Activated T-cell treated with anti-CD3 and anti-CD28 coated beads, Interleukin-2, amount 50 U/mL, for 48 hours (primary cell): ENCODE data around the gene CATSPERE.
"Not testable (repeated sequence)": the region's sequence is repeated elsewhere in the genome, so short reads cannot be mapped to it uniquely, and the experiment has no call there.

Experiments used
- DNase-seq, 2 experiments: peaks; one replicate each; pipeline ENCODE4 v3.0.0-alpha.2; 2020

The CATSPERE gene

DNA sequence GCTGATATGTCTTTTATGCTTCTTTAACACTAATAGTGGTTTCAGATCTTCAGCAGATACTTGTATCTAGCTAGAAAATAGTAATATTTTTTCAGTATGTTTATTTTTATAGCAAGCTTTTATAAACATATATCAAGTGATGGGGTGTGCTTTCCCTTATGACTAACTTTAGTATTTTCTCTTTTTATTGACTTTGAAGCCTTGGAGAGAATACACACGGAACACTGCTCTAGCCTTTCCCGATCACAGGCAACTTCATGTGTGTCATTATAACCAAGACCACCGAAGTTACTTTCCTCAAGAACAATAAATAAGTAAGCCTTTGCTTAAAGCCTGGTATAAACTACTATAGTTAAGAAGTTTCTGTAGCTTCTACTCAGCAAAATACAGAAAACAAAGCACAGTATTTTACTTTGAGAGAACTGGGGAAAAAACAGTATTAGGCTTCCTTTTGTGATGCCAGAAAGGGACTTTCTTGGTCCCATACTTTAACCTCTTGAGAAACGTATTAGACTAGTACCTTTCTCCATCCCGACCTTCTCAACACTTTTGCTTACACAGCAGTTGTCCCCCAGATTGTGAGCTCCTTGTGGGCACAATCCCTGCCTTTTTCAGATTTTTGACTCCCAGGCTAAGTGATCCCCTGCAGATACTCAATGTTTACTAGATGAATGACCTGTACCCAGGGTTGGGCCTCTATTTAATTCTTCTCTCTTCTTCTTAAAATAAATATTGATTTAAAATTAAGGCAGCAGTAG lies 12.6 kb upstream of the CATSPERE start:
- no peak for DNase-seq

DNA sequence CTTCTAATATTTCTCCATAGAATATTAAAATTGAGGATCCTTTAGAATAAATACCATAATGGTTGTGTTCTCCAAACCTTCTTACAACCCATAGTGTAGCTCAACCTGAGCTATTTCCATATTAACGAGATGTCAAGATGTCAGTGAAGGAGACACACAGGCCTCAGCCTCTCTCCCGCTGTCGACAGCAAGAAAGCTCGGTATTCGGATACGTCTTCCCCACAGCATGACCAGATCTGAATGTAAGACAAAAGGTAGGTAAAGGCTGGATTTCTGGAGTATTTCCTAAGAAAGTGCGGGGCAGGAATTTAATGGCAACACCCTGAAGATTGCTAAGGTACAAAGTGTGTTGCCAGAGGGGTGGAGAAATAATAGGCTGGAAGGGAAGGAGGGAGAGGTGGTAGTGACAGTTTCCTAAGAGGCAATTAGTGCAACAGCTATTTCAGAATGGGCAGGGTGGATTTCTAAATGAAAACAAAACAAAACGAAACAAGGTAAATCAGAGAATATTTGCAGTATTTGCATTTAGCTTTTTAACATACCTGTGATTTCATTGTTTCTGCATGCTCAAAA lies 11.1 kb upstream of the CATSPERE start:
- no peak for DNase-seq

DNA sequence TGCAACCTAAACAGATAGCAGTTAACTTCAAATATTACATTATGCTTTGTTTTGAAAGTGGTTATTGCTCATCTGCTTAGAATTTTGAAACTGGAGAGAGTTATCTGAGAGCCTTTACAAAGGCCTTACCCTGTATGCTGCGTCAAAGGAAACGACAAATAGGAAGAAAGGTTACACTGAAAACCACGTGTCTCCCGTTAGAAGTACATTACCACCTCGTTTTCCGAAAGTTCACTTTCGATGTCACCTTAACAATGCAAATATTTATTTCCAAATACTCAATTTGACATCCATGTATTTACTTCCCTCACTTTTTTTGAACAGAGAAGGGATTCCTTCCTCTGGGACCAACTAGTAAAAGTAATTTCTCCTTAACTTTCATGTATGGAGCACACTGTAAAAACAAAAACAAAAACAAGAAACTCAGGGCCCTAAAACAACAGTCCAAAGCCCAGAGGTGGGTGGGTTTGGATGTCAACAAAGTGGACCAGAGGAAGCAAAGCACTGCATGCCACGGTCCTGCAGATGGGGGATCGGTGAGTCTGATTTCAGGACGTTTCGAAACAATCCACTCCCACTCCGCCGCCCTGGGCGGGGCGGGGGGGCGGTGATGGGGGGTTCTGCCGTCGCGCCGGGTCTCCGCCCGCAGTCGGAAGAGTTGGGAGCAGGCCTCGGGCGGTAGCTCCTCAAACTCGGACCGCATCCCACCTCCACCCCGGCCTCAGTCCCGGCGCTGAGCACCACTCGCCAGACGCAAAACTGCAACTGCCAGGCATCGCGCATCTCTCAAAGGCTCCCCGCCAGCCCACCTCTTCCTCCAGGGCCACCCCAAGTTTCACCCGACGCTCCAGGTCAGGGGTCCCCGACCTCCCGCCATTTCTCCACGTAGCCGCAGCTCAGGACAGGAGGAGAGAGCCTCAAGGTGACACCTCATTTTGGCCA lies 10.2 kb upstream of the CATSPERE start:
- peak; percentile 75 to 77 for DNase-seq

DNA sequence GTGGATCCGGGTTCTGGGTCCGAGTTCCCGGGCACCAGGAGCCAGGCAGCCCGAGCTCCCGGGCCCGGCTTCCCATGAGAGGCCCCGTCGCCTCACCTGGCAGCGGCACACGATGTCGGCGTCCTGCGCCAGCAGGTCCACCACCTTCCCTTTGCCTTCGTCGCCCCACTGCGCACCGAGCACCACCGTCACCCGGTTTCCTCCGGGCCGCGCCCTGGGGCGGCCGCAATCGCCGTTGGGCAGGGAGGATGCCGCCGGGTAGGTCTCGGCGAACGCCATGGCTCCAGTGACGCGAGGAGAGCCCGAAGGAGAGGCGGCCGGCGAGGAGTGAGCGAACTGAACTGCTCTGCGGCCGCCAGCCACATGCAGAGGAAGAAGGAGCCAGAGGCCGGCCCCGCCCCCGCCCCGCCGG lies 9.5 kb upstream of the CATSPERE start, which contains the start of gene ADSS2:
ADSS2 (minus strand) TSS at position 371 of the 412 bp plus-strand sequence; CDS start at position 279, 92 bp downstream.
- DNase-seq, result no peak

DNA sequence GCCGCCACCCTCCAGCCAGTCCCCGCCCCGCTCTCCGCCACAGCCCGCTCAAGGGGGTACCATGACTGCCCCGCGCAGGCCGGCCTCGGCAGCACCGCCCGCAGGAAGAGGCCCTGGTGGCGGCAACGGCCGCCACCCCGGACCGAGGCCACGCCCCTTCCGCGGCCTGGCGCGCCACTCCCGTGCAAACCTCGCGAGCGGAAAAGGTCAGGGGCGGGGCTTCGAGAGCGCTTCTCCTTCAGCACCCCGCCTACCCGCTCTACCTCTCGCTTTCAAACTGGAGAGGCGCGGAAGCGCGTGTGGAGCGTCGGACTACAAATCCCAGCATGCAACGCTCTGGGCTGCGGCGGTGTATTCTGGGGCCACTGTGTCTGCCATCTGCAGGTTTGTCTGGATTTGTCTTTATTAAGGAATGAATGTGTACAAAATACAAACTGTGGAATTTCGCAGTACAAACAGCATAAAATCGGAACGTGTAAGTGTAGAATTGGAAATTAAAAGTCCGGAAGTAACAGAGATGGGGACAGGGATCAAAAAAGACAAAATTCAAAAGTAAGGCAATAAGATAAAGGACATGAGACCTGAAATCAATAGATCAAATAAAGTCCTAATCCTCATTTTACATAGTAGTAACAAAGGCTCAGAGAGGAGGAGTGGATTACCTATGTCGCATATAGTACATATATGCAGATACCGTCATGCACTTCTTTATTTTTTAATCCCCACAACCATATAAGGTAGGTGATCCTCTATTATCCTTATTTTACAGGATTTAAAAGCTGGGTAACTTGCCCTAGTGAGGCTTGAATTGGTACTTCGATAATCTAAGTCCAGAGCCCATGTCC lies 8.9 kb upstream of the CATSPERE start:
- peak; percentile 98 to 99 for DNase-seq

DNA sequence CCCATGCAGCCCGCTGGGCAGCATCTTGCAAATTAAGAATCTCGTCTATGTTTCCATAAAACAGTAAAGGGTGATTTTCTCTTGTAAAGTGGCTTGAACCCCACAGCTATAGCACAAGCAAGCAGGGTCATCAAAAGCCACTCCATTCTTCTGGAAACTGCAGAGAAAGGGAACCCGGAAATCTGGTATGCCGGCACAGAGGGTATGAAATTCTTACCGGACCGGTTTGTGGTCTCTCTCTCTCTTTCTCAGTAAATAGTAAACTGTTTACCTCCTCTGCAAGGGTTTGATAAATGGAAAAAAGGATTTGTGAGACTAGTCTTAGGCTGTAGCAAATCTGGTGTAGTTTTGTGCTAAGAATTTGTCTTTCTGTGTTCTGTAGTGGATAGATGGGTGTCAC lies 6.7 kb upstream of the CATSPERE start:
- no peak for DNase-seq

DNA sequence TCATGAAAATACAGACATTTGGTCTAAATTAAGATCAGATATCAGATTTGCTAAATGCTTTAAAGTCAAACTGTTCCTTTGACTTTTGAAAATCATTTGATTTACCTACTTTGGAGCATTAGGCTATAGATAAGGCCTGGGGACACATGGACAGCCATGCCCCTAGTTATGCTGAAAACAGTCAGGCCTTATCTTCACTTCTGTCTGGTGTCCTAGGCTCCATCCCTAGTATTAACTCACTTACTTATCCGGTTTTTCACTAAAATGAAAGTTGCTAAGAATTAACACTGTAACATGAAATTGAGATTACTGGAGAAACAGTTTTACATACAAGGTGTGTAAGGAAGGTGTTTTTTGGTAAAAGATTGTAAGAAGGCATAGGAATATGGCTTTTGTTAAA lies 4.5 kb upstream of the CATSPERE start:
- no peak for DNase-seq

DNA sequence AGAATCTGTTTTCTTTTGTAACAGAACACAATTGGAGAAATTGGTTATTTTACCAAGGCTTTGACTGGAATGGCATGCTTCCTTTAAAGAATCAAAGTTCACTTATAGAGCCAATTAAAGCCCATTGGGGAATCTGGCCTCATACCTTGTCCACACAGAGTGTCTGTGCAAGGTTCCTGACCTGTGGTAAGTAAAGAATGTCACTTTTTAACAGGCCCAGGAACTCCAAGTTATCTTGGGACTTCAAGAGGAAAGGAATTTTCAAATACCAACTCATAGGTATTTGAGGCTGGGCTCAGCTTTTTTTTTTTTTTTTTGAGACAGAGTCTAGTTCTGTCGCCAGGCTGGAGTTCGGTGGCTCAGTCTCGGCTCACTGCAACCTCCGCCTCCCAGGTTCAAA lies 2.3 kb upstream of the CATSPERE start:
- DNase-seq, result no peak

DNA sequence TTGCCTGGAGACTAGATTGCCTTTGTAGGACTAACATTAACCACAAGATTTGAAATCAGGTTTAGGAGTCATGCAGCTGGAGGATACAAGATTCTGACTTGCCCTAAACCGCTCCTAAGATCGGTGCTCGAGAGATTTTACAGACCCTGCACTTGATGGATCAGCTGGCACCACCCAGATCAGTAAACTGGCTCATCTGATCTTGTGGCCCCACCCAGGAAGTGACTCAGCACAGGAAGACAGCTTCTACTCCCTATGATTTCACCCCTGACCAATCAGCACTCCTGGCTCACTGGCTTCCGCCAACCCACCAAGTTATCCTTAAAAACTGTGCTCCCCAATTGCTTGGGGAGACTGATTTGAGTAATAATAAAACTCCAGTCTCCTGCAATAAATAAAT lies 876 bp upstream of the CATSPERE start:
- peak; percentile 49 to 52 for DNase-seq

DNA sequence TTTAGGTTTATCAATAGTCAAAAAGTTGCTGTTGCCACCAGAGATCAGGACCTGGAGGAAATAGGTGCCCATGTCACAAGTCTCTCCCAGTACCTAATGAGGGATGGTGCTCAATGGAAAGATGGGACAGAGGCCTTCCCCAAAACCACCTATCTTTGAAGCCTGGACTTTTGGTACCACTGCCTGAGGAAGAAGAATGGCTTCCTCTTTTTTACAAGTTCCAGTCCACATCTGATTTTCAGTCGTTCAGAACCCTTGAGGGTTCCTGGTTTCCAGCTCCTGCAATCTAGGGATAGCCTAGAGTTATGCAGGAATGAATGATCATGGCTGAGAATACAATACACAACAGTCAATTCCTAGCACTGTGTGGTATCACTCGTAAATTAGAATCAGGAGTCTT lies 5.7 kb downstream of the CATSPERE start:
- no peak for DNase-seq

DNA sequence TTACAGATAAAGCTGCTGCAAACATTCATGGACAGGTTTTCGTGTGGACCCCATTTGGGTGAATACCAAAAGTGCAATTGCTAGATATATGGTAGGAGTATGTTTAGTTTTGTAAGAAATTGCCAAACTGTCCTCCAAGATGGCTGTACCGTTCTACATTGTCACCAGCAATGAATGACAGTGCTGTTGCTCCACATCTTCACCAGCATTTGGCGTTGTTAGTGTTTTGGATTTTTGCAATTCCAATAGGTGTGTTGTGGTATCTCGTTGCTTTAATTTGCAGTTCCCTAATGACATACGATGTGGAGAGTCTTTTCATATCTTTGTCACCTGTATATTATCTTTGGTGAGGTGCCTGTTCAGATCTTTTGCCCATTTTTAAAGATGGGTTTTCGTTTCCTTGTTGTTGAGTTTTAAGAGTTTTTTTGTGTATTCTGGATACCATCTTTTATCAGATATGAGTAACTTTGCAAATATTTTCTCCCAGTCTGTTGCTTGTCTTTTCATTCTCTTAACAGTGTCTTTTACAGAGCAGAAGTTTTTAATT lies 12.1 kb downstream of the CATSPERE start:
- no peak for DNase-seq

DNA sequence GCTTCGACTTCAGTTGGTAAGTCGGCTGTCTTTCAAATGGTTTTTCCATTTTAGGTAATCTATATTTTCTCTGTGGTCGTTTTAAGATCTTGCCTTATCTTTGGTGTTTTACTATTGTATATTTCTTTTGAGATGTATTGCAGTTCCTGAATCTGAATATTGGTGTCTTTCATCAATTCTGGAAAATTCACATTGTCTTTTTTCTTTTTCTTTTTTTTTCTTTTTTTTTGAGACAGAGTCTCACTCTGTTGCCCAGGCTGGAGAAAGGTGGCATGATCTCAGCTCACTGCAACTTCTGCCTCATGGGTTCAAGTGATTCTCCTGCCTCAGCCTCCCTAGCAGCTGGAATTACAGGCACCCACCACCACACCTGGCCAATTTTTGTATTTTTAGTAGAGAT lies 23.9 kb downstream of the CATSPERE start:
- not testable (repeated sequence) for DNase-seq

DNA sequence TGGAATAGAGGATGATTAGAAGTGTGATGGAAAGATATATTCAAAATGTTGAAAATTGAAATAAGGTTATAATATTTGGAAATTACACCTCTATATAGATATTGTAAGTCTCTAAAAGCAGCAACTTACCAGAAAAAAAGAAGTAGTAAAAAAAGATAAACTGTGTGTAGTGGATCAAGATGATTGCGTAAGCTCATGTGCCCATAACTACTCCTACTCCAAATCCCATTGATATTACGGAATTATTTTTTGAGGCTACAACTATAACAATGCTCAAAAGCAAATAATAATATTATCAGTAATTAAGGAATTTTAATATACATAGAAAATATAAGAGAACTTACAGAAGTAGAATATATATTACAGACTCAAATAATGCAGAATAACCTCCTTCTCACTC lies 33.6 kb downstream of the CATSPERE start:
- DNase-seq, result no peak

DNA sequence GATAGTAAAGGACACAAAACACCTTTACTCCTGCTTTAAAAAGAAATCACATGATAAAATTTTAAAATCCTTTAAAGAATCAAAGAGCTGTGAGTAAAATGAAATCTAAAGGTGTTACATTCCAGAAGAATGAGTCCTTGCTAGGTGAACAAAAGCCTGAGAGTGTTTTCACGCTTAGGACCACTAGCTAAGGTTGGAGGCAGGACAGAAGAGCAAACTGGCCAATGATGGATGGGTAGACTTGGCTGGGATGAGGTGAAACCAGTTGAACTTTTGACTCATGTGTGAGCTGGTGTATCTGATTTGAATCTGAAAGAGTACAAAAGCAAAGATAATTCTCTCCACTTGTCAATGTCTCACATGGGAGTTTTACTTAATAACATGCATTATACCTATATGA lies 35.1 kb downstream of the CATSPERE start:
- DNase-seq, result no peak

DNA sequence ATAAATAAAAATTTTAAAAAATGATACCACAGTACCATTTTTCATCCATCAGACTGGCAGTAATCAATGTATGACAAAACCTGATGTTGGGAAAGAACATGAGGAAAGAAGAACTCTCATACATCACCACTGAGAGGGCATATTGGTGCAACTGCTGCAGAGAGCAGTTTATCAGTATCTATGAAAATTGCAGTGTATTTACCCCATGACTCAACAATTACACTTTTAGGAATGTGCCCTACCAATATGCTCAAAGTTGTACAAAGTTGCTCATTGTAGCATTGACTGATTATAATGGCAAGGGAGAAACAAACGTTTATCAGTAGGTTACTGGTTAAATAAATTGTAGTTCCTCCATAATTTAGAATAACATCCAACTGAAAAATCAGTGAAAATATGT lies 36.7 kb downstream of the CATSPERE start:
- no peak for DNase-seq

DNA sequence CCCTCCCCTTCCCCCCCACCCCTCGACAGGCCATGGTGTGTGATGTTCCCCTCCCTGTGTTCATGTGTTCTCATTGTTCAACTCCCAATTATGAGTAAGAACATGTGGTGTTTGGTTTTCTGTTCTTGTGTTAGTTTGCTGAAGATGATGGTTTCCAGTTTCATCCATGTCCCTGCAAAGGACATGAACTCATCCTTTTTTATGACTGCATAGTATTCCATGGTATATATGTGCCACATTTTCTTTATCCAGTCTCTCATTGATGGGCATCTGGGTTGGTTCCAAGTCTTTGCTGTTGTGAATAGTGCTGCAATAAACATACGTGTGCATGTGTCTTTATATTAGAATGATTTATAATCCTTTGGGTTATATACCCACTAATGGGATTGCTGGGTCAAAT lies 38.4 kb downstream of the CATSPERE start:
- DNase-seq, result not testable (repeated sequence)

DNA sequence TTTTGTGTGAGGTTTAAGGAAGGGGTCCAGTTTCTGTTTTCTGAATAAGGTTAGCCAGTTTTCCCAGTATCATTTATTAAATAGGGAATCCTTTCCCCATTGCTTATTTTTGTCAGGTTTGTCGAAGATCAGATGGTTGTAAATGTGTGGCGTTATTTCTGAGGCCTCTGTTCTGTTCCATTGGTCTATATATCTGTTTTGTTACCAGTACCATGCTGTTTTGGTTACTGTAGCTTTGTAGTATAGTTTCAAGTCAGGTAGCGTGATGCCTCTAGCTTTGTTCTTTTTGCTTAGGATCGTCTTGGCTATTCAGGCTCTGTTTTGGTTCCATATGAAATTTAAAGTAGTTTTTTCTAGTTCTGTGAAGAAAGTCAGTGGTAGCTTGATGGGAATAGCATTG lies 39.4 kb downstream of the CATSPERE start:
- not testable (repeated sequence) for DNase-seq

DNA sequence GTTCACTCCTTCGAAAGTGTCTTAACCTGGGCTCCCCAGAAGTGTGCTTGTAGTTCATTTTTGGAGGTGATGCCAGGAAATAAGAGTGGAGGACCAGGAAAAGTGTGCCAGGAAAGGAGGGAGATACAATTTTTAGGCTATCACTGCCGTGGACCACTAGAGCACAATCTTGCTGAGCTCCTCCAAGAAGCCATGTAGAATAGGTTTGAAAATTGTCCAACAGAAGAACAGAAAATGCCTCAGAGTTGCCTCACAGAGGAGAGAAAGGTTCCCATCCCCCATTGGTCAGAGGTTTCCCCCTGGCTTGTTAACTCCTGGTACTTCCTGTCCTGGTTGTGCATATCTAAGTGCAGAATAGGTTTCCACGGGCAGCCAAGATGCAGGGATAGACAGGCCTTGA lies 41.6 kb downstream of the CATSPERE start:
- no peak for DNase-seq

DNA sequence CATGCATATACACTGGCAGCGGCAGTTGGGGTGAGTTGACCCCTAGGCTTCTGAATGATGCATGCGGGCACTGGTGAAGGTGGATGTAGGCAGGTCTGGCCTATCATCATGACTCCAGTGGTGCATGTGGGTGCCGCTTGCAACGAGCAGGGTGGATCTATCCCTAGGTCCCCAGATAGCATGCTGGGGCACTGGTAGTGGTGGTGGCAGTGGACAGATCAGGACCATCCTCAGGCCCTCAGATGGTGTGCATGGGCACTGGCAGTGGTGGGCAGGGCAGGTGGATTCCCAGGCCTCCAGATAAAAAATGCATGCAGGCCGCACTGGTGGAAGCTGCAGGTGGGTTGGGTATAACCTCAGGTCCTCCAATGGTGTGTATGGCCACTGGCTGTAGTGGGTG lies 52.4 kb downstream of the CATSPERE start:
- no peak for DNase-seq

DNA sequence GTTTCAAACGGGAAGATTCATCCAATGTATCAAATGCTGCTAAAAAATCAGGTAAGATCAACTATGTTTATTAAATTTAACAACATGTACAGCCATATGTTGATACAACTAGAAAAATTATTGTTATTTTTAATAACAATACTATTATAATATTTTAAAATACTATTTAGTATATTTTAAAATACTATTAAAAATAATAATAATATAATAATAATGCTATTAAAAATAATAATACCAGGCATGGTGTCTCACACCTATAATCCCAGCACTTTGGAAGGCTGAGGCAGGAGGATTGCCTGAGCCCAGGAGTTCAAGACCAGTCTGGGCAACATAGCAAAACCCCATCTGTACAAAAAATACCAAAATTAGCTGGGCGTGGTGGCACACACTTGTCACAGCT lies 54.6 kb downstream of the CATSPERE start:
- no peak for DNase-seq

DNA sequence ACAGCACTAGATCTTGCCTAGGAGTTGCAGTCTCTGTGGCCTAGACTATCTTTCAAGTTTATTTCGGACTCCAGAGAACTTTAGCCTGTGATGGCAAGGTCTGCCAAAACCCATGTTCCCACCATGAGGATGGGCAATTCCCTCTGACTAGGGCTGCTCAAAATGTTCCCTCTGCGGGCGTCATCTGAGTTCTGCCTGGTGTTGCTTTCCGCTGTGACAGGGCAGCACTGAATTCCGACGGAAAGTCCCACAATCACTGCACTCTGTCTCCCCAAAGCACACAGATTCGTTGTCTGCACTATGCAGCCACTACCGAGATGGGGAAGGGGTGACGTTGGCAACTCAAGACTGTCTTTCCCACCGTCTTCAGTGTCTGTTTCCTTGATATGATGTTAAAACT lies 75.2 kb downstream of the CATSPERE start:
- no peak for DNase-seq

DNA sequence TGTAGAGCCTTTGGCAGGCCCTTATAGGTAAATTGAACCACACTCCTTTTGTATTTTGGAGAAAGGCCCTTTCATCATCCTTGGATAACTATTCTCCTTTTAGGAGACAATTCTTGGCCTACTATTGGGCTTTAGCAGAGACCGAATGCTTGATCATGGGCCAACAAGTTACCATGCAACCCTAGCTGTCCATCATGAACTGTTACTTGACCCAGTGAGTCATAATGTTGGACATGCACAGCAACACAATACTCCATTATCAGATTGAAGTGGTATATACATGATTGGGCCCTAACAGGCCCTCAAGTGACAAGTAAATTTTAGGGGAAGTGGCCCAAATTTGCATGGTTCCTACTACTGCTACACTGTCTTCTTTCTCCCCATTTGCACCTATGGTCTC lies 84.4 kb downstream of the CATSPERE start:
- no peak for DNase-seq
